ENCODE results near the gene CEPT1.

CEPT1 gene

GRCh38 chr1:111203681-111204200 is 63.7 kb downstream of the CEPT1 start:
- Histone ChIP-seq H3K27me3 (replicated peaks; ENCODE audit: control insufficient read depth, insufficient read depth, low read length) (no peaks in the 10 kb centered on the region), H3K36me3 (ENCODE audit: control insufficient read depth, insufficient read depth, low read length, severe bottlenecking) (no peaks in the 10 kb centered on the region), H3K9me3 (ENCODE audit: control insufficient read depth, low read length) (no peaks in the 10 kb centered on the region), H3K4me3 (ENCODE audit: low read length) (peak overlapping the region; percentile 77), H3K9ac (ENCODE audit: low read length) (peak overlapping the region; percentile 76), H3K4me1 (ENCODE audit: control insufficient read depth, insufficient read depth, low read length) (peaks cover 24% of the 10 kb centered on the region)
- DNase-seq (ENCODE audit: low read depth) = peak; percentile 45

GRCh38 chr1:111204201-111204982 is 64.4 kb downstream of the CEPT1 start:
- peaks cover 24% of the 10 kb centered on the region for H3K4me1 ChIP-seq (ENCODE audit: control insufficient read depth, insufficient read depth, low read length)
- H3K36me3 ChIP-seq (ENCODE audit: control insufficient read depth, insufficient read depth, low read length, severe bottlenecking) = no peaks in the 10 kb centered on the region
- no peaks in the 10 kb centered on the region for H3K27me3 ChIP-seq (replicated peaks; ENCODE audit: control insufficient read depth, insufficient read depth, low read length)
- H3K9me3 ChIP-seq (ENCODE audit: control insufficient read depth, low read length) = no peaks in the 10 kb centered on the region
- peak; percentile 45 for DNase-seq (ENCODE audit: low read depth)
- H3K9ac ChIP-seq (ENCODE audit: low read length) = peak overlapping the region; percentile 76
- peak overlapping the region; percentile 77 for H3K4me3 ChIP-seq (ENCODE audit: low read length)

GRCh38 chr1:111204983-111205713 is 65.1 kb downstream of the CEPT1 start:
- DNase-seq (ENCODE audit: low read depth) = no peak
- H3K4me3 ChIP-seq (ENCODE audit: low read length) = peak overlapping the region; percentile 77
- H3K4me1 ChIP-seq (ENCODE audit: control insufficient read depth, insufficient read depth, low read length) = peaks cover 24% of the 10 kb centered on the region

DNA sequence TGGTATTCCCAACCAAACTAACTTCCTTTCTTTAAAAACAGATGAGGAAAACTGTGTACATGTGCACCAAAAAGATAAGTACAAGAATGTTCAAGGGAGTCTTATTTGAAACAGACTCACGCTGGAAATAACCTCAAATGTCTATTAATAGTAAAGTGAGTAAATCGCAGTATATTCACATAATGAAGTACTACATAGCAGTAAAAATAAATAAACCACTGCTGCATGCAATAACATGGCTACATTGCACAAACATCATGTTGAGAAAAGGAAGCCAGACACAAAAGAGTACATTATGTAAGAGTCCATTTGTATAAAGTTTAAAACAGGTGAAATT is 65.7 kb downstream of the CEPT1 start:
- Histone ChIP-seq H3K4me3 (ENCODE audit: low read length) (no peak overlapping the region), H3K9me3 (ENCODE audit: control insufficient read depth, low read length) (no peaks in the 10 kb centered on the region), H3K9ac (ENCODE audit: low read length) (no peak overlapping the region), H3K4me1 (ENCODE audit: control insufficient read depth, insufficient read depth, low read length) (peaks cover 24% of the 10 kb centered on the region), H3K27me3 (replicated peaks; ENCODE audit: control insufficient read depth, insufficient read depth, low read length) (no peaks in the 10 kb centered on the region), H3K36me3 (ENCODE audit: control insufficient read depth, insufficient read depth, low read length, severe bottlenecking) (no peaks in the 10 kb centered on the region)
- peak; percentile 37 for DNase-seq (ENCODE audit: low read depth)

More at GRCh38 chr1:111204983-111205713, 65.1 kb downstream of the CEPT1 start:
- H3K9me3 ChIP-seq (ENCODE audit: control insufficient read depth, low read length) = no peaks in the 10 kb centered on the region
- no peak overlapping the region for H3K9ac ChIP-seq (ENCODE audit: low read length)
- no peaks in the 10 kb centered on the region for H3K36me3 ChIP-seq (ENCODE audit: control insufficient read depth, insufficient read depth, low read length, severe bottlenecking)
- no peaks in the 10 kb centered on the region for H3K27me3 ChIP-seq (replicated peaks; ENCODE audit: control insufficient read depth, insufficient read depth, low read length)

DNA sequence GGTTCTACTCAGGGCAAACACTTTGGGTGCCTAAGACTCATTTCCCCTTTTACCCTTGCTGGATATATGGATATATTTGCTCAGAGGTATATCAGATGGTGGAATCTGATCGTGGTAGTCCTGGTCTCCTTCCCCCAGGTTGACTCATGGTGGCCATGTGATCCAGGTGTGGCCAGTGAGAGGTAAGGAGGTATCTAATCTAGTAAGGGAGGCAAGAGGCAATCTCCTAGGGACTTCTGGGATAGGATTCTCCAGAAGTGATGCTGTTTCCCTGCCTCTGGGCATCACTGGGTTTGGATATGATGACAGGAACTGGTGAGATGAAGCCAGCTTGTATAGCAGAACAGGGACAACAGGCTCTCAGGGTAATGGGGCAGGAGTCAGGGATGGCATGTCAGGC is 68.9 kb downstream of the CEPT1 start:
- Histone ChIP-seq H3K4me3 (ENCODE audit: low read length) (no peak overlapping the region), H3K27me3 (replicated peaks; ENCODE audit: control insufficient read depth, insufficient read depth, low read length) (no peaks in the 10 kb centered on the region), H3K4me1 (ENCODE audit: control insufficient read depth, insufficient read depth, low read length) (peaks cover 22% of the 10 kb centered on the region), H3K9ac (ENCODE audit: low read length) (no peak overlapping the region), H3K36me3 (ENCODE audit: control insufficient read depth, insufficient read depth, low read length, severe bottlenecking) (no peaks in the 10 kb centered on the region), H3K9me3 (ENCODE audit: control insufficient read depth, low read length) (no peaks in the 10 kb centered on the region)
- no peak for DNase-seq (ENCODE audit: low read depth)

- DNase-seq (ENCODE audit: low read depth) = no peak
- Histone ChIP-seq H3K4me1 (ENCODE audit: control insufficient read depth, insufficient read depth, low read length) (peaks cover 20% of the 10 kb centered on the region), H3K27me3 (replicated peaks; ENCODE audit: control insufficient read depth, insufficient read depth, low read length) (no peaks in the 10 kb centered on the region), H3K9me3 (ENCODE audit: control insufficient read depth, low read length) (no peaks in the 10 kb centered on the region), H3K36me3 (ENCODE audit: control insufficient read depth, insufficient read depth, low read length, severe bottlenecking) (no peaks in the 10 kb centered on the region), H3K4me3 (ENCODE audit: low read length) (no peak overlapping the region), H3K9ac (ENCODE audit: low read length) (no peak overlapping the region)
Observed at GRCh38 chr1:111209622-111210021, 69.6 kb downstream of the CEPT1 start.

- Histone ChIP-seq H3K27me3 (replicated peaks; ENCODE audit: control insufficient read depth, insufficient read depth, low read length) (no peaks in the 10 kb centered on the region), H3K9ac (ENCODE audit: low read length) (no peak overlapping the region), H3K4me1 (ENCODE audit: control insufficient read depth, insufficient read depth, low read length) (peaks cover 17% of the 10 kb centered on the region), H3K4me3 (ENCODE audit: low read length) (no peak overlapping the region), H3K36me3 (ENCODE audit: control insufficient read depth, insufficient read depth, low read length, severe bottlenecking) (no peaks in the 10 kb centered on the region), H3K9me3 (ENCODE audit: control insufficient read depth, low read length) (no peaks in the 10 kb centered on the region)
- DNase-seq (ENCODE audit: low read depth) = no peak
Observed at GRCh38 chr1:111211921-111212320, 71.9 kb downstream of the CEPT1 start.

- Histone ChIP-seq H3K9me3 (ENCODE audit: control insufficient read depth, low read length) (no peaks in the 10 kb centered on the region), H3K4me3 (ENCODE audit: low read length) (no peak overlapping the region), H3K4me1 (ENCODE audit: control insufficient read depth, insufficient read depth, low read length) (peaks cover 17% of the 10 kb centered on the region), H3K27me3 (replicated peaks; ENCODE audit: control insufficient read depth, insufficient read depth, low read length) (no peaks in the 10 kb centered on the region), H3K36me3 (ENCODE audit: control insufficient read depth, insufficient read depth, low read length, severe bottlenecking) (no peaks in the 10 kb centered on the region), H3K9ac (ENCODE audit: low read length) (no peak overlapping the region)
- DNase-seq (ENCODE audit: low read depth) = no peak
Observed at GRCh38 chr1:111212634-111213335, 72.8 kb downstream of the CEPT1 start.

DNA sequence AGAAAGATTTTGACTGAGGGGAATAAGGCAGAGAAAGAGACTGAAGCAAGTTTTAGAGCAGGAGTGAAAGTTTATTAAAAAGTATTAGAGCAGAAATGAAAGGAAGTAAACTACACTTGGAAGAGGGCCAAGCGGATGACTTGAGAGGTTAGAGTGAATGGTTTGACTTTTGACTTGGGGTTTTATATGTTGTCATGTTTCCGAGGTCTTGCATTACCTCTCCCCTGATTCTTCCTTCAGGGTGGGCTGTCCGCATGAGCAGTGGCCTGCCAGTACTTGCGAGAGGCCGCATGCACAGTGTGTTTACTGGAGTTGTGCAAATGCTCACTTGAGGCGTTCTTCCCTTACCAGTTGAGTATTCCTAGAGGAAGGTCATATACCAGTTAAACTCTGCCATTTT is 73.4 kb downstream of the CEPT1 start:
- Histone ChIP-seq H3K9me3 (ENCODE audit: control insufficient read depth, low read length) (no peaks in the 10 kb centered on the region), H3K9ac (ENCODE audit: low read length) (no peak overlapping the region), H3K27me3 (replicated peaks; ENCODE audit: control insufficient read depth, insufficient read depth, low read length) (no peaks in the 10 kb centered on the region), H3K4me1 (ENCODE audit: control insufficient read depth, insufficient read depth, low read length) (peaks cover 17% of the 10 kb centered on the region), H3K36me3 (ENCODE audit: control insufficient read depth, insufficient read depth, low read length, severe bottlenecking) (no peaks in the 10 kb centered on the region), H3K4me3 (ENCODE audit: low read length) (no peak overlapping the region)
- DNase-seq (ENCODE audit: low read depth) = no peak

DNA sequence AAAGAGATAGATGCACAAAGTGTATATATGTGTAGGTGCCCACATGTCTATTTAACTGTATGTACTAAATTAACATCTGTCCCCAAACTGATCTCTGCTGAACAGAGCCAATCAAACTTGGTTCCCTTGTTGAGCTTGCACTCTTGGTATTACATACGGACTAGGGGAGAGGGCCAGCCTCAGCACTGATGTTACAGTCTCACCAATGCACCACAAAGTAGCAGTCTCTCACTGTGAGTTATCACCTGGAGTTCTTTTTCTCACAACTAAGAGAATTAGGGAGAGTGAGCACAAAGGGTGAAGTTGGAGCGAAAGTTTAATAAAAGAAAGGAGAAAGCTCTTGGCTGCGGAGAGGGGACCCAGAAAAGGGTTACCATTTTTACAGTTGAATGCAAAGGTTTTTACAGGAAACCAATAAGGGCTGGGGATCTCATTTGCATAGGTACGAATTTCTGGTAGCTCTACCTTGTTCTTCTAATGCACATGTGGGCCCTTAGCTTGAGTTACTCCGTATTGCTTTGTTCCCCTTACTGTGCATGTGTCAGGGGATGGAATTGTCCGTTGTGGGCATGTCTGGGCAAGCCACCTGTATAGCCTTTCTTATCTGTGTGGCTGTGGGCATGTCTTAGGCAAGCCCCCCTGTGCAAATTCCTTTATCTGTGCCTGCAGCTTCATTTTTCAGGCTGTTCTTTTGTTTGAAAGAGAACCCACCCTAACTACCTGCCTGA is 74.2 kb downstream of the CEPT1 start:
- no peak for DNase-seq (ENCODE audit: low read depth)

More for the DNA sequence above, 74.2 kb downstream of the CEPT1 start:
- Histone ChIP-seq H3K4me1 (ENCODE audit: control insufficient read depth, insufficient read depth, low read length) (peaks cover 17% of the 10 kb centered on the region), H3K27me3 (replicated peaks; ENCODE audit: control insufficient read depth, insufficient read depth, low read length) (no peaks in the 10 kb centered on the region), H3K9ac (ENCODE audit: low read length) (no peak overlapping the region), H3K9me3 (ENCODE audit: control insufficient read depth, low read length) (no peaks in the 10 kb centered on the region), H3K36me3 (ENCODE audit: control insufficient read depth, insufficient read depth, low read length, severe bottlenecking) (no peaks in the 10 kb centered on the region), H3K4me3 (ENCODE audit: low read length) (no peak overlapping the region)

Data from adipocyte (in vitro differentiated cells).